ENCODE measurements around the gene TMEM62.

The TMEM62 gene

DNA sequence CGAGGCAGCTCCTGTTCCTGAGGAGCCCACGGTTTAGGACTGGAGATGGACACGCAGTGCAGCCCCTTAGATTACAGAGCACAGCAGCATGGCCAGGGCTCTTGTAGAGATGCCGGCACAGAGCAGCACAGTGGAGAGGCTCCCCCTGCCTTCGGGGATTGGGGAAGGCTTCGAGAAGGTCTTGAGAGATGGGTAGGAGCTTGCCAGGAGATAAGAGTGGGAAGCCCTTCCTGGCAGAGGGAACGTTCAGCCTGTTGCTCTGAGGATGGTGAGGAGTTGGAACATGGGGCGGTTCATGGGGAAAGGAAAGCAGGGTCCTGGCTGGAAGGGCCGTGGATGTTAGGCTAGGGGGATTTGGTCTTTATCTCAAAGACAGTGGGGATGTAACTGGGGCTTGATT, 77.4 kb downstream of the TMEM62 start:
- Histone ChIP-seq H3K9ac (ENCODE audit: low read length) (no peak overlapping the region), H3K36me3 (replicated peaks; ENCODE audit: low read depth, low read length) (no peaks in the 10 kb centered on the region), H3K27ac (ENCODE audit: low read length) (no peak overlapping the region), H3K4me1 (ENCODE audit: low read length) (no peaks in the 10 kb centered on the region), H3K4me3 (ENCODE audit: low read length) (no peak overlapping the region), H3K79me2 (ENCODE audit: low read length) (no peaks in the 10 kb centered on the region), H3K9me3 (ENCODE audit: insufficient read depth, low read length) (no peaks in the 10 kb centered on the region), H3K4me2 (ENCODE audit: low read length) (no peak overlapping the region), H4K20me1 (ENCODE audit: insufficient read depth, low read length) (no peaks in the 10 kb centered on the region), H3K27me3 (ENCODE audit: low read depth, low read length) (peaks cover 9% of the 10 kb centered on the region; the same call in 1 of the 2 replicates), H2AFZ (ENCODE audit: low read depth, low read length) (no peak overlapping the region)
- TF ChIP-seq, protein P1, sequence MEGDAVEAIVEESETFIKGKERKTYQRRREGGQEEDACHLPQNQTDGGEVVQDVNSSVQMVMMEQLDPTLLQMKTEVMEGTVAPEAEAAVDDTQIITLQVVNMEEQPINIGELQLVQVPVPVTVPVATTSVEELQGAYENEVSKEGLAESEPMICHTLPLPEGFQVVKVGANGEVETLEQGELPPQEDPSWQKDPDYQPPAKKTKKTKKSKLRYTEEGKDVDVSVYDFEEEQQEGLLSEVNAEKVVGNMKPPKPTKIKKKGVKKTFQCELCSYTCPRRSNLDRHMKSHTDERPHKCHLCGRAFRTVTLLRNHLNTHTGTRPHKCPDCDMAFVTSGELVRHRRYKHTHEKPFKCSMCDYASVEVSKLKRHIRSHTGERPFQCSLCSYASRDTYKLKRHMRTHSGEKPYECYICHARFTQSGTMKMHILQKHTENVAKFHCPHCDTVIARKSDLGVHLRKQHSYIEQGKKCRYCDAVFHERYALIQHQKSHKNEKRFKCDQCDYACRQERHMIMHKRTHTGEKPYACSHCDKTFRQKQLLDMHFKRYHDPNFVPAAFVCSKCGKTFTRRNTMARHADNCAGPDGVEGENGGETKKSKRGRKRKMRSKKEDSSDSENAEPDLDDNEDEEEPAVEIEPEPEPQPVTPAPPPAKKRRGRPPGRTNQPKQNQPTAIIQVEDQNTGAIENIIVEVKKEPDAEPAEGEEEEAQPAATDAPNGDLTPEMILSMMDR (IDR thresholded peaks at IDR 0.05; ENCODE audit: low read depth, low read length) = no peak
- TF ChIP-seq EZH2phosphoT487 (IDR thresholded peaks at IDR 0.05; ENCODE audit: low read depth) = no peak

GRCh38 chr15:43211224-43211735, 77.9 kb downstream of the TMEM62 start:
- Histone ChIP-seq H3K79me2 (ENCODE audit: low read length) (no peaks in the 10 kb centered on the region), H3K27me3 (ENCODE audit: low read depth, low read length) (peaks cover 6% of the 10 kb centered on the region; the same call in 1 of the 2 replicates), H3K9ac (ENCODE audit: low read length) (no peak overlapping the region), H3K36me3 (replicated peaks; ENCODE audit: low read depth, low read length) (no peaks in the 10 kb centered on the region), H3K4me3 (ENCODE audit: low read length) (no peak overlapping the region), H3K4me2 (ENCODE audit: low read length) (no peak overlapping the region), H3K9me3 (ENCODE audit: insufficient read depth, low read length) (no peaks in the 10 kb centered on the region), H2AFZ (ENCODE audit: low read depth, low read length) (no peak overlapping the region), H3K27ac (ENCODE audit: low read length) (no peak overlapping the region), H3K4me1 (ENCODE audit: low read length) (no peaks in the 10 kb centered on the region), H4K20me1 (ENCODE audit: insufficient read depth, low read length) (no peaks in the 10 kb centered on the region)
- TF ChIP-seq, protein P1 (IDR thresholded peaks at IDR 0.05; ENCODE audit: low read depth, low read length) = no peak
- TF ChIP-seq EZH2phosphoT487 (IDR thresholded peaks at IDR 0.05; ENCODE audit: low read depth) = no peak

DNA sequence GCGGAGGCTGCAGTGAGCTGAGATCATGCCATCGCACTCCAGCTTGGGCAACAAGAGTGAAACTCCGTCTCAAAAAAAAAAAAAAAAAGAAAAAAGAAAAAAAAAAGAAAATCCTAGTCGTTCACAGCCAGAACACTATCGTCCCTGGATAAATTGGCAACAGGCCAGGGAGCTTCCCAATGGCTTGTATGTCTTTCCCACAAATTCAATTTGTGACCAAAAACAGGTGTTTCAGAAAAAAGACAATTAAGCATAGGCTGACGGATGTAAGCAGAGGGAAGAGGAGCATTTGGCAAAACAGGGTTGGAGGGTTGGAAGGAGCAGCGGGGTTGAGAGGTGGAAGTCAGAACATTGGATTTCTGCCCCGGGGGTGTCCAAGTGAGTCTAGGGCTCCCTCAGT, 78.9 kb downstream of the TMEM62 start:
- no peaks in the 10 kb centered on the region for H3K4me1 ChIP-seq (ENCODE audit: low read length)
- H3K27ac ChIP-seq (ENCODE audit: low read length) = no peak overlapping the region
- no peaks in the 10 kb centered on the region for H3K9me3 ChIP-seq (ENCODE audit: insufficient read depth, low read length)
- H3K4me3 ChIP-seq (ENCODE audit: low read length) = no peak overlapping the region
- no peaks in the 10 kb centered on the region for H4K20me1 ChIP-seq (ENCODE audit: insufficient read depth, low read length)
- peaks cover 2% of the 10 kb centered on the region; the same call in 1 of the 2 replicates for H3K27me3 ChIP-seq (ENCODE audit: low read depth, low read length)
- no peak overlapping the region for H3K9ac ChIP-seq (ENCODE audit: low read length)
- TF ChIP-seq, protein P1 (IDR thresholded peaks at IDR 0.05; ENCODE audit: low read depth, low read length) = no peak
- TF ChIP-seq EZH2phosphoT487 (IDR thresholded peaks at IDR 0.05; ENCODE audit: low read depth) = no peak
- H2AFZ ChIP-seq (ENCODE audit: low read depth, low read length) = no peak overlapping the region
- no peak overlapping the region for H3K4me2 ChIP-seq (ENCODE audit: low read length)
- H3K36me3 ChIP-seq (replicated peaks; ENCODE audit: low read depth, low read length) = no peaks in the 10 kb centered on the region
- no peaks in the 10 kb centered on the region for H3K79me2 ChIP-seq (ENCODE audit: low read length)

DNA sequence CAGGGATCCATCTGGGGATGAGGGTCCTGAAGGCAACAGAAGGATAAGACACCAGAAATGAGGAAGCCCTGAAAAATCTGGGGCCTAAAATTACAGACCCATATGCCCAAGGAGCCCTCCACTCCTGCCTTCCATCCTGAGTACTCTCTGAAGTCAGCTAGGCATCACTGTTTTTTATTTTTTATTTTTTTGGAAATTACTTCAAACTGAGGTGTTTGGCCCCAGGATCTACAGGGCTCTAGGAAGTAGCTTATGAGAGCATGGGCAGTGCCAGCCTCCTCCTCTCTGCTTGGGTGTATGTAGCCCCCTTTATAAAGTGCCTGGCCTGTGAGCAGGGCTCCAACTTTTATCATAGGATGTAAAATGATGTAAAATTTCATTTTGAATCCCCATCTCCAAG, 79.6 kb downstream of the TMEM62 start:
- no peak overlapping the region for H3K9ac ChIP-seq (ENCODE audit: low read length)
- no peak overlapping the region for H3K4me3 ChIP-seq (ENCODE audit: low read length)
- no peaks in the 10 kb centered on the region for H3K9me3 ChIP-seq (ENCODE audit: insufficient read depth, low read length)
- H3K79me2 ChIP-seq (ENCODE audit: low read length) = no peaks in the 10 kb centered on the region
- H2AFZ ChIP-seq (ENCODE audit: low read depth, low read length) = no peak overlapping the region
- H3K4me2 ChIP-seq (ENCODE audit: low read length) = no peak overlapping the region
- H3K4me1 ChIP-seq (ENCODE audit: low read length) = no peaks in the 10 kb centered on the region
- no peaks in the 10 kb centered on the region for H3K27me3 ChIP-seq (ENCODE audit: low read depth, low read length)
- no peaks in the 10 kb centered on the region for H4K20me1 ChIP-seq (ENCODE audit: insufficient read depth, low read length)
- H3K36me3 ChIP-seq (replicated peaks; ENCODE audit: low read depth, low read length) = no peaks in the 10 kb centered on the region
- H3K27ac ChIP-seq (ENCODE audit: low read length) = no peak overlapping the region
- no peak for TF ChIP-seq EZH2phosphoT487 (IDR thresholded peaks at IDR 0.05; ENCODE audit: low read depth)
- TF ChIP-seq, protein P1 (IDR thresholded peaks at IDR 0.05; ENCODE audit: low read depth, low read length) = no peak

Data from OCI-LY3 (cell line).